Duodenal mucosa (tissue), 2 donors: ENCODE results near the gene RAMP1.

ENCODE experiments used
- H3K27ac ChIP-seq: one replicate; pipeline ENCODE4 v1.7.0; 2013; ENCODE audit warnings: low read depth, low read length
- H3K27me3 ChIP-seq, 2 donors: one replicate each; pipeline ENCODE4 v1.7.0; 2013; ENCODE audit warnings: low read length in 2 of 2, control low read depth in 1 of 2; ENCODE audit not compliant: insufficient read depth in 2 of 2, control insufficient read depth in 1 of 2
- H3K36me3 ChIP-seq, 2 donors: one replicate each; pipeline ENCODE4 v1.7.0; 2013; ENCODE audit warnings: low read length in 2 of 2, control low read depth in 1 of 2; ENCODE audit not compliant: insufficient read depth in 2 of 2, control insufficient read depth in 1 of 2
- H3K4me1 ChIP-seq, 2 donors: one replicate each; pipeline ENCODE4 v1.7.0; 2013; ENCODE audit warnings: low read length in 2 of 2, control low read depth in 1 of 2; ENCODE audit not compliant: insufficient read depth in 2 of 2, control insufficient read depth in 1 of 2
- H3K4me3 ChIP-seq, 2 donors: one replicate each; pipeline ENCODE4 v1.7.0; 2013; ENCODE audit warnings: low read length in 2 of 2, low read depth in 1 of 2
- H3K9ac ChIP-seq, 2 donors: one replicate each; pipeline ENCODE4 v1.7.0; 2013; ENCODE audit warnings: low read length in 2 of 2, low read depth in 1 of 2
- H3K9me3 ChIP-seq, 2 donors: one replicate each; pipeline ENCODE4 v1.7.0; 2013; ENCODE audit warnings: low read length in 2 of 2, control low read depth in 1 of 2; ENCODE audit not compliant: control insufficient read depth in 1 of 2

Gene RAMP1

GRCh38 chr2:237961637-237962036, 102.2 kb downstream of the RAMP1 start:
- Histone ChIP-seq H3K9me3 (peaks cover 6 to 16% of the 10 kb centered on the region in 2 donors), H3K9ac (no peak overlapping the region), H3K36me3 (no peaks in the 10 kb centered on the region), H3K27ac (no peak overlapping the region), H3K4me1 (peaks cover 3 to 5% of the 10 kb centered on the region in 2 donors), H3K27me3 (no peaks in the 10 kb centered on the region), H3K4me3 (no peak overlapping the region)
